HG03457 (cell line): Measurements from ENCODE around the gene GNG13.
A peak's percentile ranks its signal among the peaks of the same experiment; 100 is the strongest.

Experiments used
- ATAC-seq: cut with Tn5 transposase; IDR thresholded peaks from one replicate; pipeline ENCODE4 v1.9.1; 2021; ENCODE audit warnings: moderate number of reproducible peaks; ENCODE audit not compliant: unreplicated experiment

The GNG13 gene

DNA sequence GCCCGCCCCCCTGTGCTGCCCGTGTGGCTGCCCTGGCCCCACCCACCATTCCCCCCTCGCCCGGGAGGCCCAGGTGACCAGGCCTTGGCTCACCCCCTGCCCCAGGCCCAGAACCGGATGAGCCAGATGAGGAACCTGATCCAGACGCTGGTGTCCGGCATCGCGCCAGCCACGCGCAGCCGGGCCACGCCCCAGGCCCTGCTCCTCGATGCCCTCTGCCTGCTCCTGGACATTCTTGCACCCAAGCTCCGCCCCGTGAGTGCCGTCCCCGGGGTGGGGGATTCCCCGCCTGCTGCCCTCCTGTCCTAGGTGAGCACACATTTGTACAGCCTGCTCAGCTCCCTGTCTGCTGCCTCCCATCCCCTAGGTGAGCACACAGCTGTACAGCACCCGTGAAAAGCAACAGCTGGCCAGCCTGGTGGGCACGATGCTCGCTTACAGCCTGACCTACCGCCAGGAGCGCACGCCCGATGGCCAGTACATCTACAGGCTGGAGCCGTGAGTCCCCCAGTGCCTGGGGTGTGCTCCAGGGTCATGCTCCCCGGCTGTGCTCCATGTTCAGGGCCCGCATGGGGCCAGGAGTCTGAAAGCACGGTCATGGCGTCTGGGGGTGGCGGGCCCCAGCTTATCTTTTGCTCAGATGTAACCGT, 4.8 kb downstream of the GNG13 start:
- ATAC-seq = no peak

DNA sequence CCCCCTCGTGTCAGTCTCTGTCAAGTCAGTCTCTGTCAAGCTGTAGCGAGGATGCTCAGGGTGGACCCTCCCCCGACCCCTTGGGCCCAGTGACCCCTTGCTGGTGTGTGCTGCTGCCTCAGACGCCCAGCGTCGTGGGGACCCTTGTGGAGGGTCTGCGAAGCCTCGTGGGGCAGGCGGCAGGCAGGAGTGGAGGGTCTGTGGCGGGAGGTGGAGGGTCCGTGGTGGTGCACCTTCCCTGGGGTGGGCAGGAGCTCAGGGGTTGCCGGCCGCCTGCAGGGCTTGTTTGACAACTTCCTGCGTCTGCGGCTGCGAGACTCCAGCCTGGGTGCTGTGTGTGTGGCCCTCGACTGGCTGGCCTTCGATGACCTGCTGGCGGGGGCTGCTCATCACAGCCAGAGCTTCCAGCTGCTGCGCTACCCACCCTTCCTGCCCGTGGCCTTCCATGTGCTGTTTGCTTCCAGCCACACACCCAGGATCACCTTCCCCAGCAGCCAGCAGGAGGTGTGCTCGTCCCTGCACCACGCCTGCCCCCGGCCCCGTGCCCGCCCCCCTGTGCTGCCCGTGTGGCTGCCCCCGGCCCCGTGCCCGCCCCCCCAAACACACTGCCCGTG, 5.6 kb downstream of the GNG13 start:
- ATAC-seq = no peak

DNA sequence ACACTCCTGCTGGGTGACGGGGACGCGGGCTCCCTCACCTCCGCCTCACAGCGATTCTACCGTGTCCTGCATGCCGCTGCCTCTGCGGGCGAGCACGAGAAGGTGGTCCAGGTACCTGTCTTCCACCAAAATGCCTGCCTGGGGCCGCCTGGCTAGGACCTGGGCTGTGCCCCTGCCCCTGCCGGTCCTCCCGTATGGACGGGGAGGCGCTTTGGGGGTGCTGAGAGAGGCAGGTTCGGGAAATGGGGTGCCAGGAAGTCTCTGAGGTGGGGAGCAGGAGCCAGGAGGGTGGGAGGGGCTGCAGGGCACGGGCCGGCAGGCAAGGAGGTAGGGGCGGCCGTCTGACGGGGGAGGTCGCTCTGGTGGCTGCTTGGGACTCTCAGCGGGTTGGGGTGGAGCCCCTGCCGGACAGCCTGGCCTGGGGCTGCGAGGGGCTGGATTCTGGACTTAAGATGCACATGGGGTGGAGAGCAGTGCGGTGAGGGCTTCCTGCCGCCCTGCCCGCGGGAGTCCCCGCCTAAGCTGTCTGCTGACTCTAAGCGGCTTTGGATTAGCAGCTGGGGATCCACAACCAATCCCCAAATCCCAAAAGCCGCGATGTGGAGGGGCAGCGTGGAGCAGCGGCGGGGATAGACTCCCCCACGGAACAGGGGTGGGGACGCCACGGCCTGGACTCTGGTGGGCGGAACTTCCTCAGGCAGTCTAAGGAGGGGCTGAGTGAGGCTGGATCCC, 6.3 kb downstream of the GNG13 start:
- no peak for ATAC-seq

DNA sequence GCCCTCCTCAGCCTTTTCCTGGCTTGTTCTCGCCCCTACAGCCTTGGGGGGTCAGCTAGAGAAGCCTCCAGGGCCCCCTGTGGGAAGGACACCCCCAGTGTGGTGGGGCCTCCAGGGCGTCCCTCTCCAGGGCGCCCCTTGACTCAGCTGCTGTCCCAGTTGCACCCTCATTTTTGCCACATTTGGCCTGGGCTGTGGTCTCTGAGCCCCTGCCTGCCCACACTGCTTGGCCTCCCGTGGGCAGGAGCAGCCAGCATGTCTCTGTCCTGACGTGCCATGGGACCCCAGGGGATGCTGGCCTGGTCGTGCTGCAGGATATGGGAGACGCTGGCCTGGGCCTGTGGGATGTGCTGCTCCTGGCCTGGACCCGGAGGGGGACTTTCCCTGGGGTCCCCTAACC, 7.1 kb downstream of the GNG13 start:
- ATAC-seq = no peak

DNA sequence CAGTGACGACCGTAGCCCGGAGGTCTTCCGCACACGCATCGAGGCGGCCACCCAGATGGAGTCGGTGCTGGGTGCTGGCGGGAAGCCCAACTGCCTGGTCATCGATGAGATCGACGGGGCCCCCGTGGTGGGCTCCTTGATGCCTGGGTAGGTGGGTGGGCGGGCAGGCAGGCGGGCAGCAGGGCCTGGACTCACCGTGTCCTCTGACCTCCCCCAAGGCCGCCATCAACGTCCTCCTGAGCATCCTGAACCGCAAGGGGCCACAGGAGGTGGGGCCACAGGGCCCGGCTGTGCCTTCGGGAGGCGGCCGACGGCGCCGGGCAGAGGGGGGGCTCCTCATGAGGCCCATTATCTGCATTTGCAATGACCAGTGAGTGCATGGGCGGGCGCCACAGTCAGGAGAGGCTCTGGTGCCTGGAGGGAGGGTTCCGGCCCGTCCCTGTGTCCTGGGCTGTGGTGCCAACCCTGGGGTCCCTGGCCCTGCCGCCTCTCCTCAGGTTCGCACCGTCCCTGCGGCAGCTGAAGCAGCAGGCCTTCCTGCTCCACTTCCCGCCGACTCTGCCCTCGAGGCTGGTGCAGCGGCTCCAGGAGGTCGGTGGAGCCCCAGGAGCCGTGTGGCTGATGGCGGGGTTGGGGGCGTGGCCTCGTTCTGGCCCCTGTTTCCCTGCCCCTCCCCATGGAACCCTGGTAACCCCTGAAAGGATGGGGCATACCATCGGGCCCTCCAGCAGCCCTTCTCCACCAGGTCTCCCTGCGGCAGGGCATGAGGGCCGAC, 8.1 kb downstream of the GNG13 start:
- no peak for ATAC-seq

DNA sequence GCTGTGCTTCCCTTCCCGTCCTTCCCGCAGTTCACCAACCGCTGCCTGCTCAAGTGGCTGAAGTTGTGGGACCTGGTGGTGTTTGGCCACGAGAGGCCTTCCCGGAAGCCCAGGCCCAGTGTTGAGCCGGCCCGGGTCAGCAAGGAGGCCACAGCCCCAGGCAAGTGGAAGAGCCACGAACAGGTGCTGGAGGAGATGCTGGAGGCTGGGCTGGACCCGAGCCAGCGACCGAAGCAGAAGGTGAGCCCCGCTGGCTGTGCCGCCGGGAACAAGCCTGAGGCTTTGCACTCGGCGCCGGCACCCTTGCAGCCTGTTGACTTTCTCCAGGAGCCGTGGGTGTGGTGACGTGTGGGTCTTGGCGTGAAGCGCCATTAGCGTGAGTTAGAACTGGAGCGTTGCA, 9.4 kb downstream of the GNG13 start:
- no peak for ATAC-seq

DNA sequence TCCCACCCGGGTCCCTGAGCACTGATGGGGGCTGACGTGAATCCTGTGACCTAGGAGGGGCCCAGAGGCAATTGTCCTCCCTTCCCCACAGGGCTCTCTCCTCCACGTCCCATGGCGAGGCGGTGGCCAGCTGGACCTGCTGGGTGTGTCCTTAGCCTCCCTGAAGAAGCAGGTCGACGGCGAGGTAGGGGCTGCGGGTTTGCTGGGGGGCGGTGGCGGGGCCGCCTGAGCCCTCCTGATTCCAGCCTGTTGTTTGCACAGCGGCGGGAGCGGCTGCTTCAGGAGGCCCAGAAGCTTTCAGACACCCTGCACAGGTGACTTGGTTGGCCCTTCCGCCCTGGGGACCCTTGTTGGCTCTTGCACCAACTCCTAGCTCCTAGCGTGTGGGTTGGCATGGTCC, 10.4 kb downstream of the GNG13 start:
- ATAC-seq = no peak

DNA sequence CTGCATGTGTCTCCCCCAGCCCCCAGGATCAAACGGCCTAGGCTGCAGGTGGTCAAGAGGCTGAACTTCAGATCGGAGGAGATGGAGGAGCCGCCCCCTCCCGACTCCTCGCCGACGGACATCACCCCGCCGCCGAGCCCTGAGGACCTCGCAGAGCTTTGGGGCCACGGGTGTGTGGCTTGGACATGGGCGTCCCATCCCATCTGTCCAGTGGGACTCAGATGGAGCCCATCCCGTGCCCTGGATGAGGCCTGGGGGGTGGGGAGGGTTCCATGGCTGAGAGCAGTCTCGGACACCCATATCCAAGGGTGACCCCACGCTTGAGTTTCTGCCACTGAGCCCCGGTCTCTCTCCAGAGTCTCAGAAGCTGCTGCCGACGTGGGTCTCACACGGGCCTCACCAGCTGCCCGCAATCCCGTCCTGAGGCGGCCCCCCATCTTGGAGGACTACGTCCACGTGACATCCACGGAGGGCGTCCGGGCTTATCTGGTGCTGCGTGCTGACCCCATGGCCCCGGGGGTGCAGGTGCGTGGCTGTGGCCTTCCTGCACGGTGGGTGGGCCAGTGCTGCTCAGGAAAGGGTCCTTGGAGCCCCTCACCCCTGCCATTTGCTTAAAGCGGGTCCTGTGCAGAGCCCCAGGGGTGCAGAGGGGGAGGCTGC, 11.2 kb downstream of the GNG13 start:
- ATAC-seq = no peak

DNA sequence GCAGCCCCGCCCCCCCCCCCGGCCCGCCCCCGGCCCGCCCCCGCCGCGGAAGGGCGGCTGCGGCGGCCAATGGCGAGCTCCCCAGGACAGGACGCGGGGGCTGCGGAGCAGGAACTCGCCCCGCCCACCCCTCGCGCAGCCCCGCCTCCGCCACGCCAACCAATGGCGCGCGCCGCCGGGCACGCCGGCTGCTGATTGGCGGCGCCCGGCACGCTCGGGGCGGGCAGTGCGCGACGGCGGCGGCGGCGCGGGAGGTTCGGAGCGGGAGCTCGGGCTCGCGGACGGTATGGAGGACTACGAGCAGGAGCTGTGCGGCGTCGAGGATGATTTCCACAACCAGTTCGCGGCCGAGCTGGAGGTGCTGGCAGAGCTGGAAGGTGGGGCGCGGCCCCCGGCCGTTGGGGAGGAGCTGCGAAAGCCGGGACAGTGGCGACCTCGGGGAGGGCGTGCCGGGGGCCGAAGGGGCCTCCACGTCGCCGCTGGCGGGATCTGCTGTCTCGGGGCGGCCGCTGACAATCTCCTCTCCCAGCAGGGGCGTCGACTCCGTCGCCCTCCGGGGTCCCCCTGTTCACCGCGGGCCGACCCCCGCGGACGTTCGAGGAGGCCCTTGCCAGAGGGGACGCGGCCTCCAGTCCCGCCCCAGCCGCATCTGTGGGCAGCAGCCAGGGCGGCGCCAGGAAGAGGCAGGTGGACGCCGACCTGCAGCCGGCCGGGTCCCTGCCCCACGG, 12.0 kb downstream of the GNG13 start, which contains the start of gene CHTF18:
TSS of gene CHTF18 (plus strand) at position 222 of the 728 bp plus-strand sequence. CDS start at position 287, 65 bp downstream.
- ATAC-seq = peak; percentile 49

DNA sequence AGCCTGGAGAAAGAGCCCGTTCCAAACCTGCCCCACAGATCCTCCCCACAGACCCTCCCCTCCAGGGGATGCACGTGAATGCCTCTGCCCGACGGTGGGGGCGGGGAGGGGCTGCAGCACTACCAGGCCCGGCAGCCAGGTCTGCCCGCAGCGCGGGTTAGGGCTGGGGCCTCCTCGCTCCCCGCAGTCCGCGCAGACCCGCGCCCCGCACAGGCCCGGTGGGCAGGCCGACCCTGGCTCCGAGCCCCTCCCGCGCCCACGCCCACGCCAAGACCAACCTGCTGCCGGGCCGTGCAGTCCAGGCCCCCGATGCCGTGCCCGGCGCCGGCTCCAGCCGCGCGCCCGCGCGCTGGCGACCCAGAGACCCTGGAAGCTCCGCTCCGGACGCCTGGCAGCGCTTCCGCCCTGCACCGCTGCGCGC, 12.5 kb downstream of the GNG13 start, which contains the start of gene RPUSD1:
TSS of gene RPUSD1 (minus strand) at position 404 of the 421 bp plus-strand sequence. CDS start 644 bp downstream, outside the sequence.
- peak; percentile 15 for ATAC-seq

DNA sequence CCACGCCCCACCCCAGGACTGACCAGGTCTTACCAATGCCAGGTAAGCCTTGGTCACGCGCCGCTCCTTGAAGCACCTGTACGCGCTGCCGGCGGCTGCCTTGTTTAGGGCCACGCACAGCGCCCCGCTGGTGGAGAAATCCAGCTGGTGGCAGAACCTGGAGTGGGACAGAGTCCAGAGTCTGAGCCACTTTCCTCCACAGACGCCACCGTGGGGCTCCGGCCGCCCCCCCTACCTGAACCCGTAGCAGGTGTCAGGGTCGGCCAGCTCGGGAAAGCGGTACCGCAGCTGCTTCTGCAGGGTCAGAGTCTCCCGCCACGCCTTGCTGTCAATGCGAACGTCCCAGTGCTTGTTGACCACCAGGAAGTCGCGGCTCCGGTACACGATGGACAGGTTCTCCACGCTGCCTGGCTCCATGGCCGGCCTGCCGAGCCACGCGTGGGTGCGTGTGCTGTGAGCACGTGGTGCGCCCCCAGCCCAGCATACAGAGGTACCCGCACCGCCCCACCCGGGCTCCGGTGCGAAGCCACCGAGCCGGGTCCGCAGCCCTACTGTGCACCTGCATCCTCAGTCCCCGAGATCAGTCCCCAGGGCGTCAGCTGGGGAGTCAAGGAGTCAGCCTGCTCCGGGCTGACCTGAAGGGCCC, 13.1 kb downstream of the GNG13 start:
- no peak for ATAC-seq

DNA sequence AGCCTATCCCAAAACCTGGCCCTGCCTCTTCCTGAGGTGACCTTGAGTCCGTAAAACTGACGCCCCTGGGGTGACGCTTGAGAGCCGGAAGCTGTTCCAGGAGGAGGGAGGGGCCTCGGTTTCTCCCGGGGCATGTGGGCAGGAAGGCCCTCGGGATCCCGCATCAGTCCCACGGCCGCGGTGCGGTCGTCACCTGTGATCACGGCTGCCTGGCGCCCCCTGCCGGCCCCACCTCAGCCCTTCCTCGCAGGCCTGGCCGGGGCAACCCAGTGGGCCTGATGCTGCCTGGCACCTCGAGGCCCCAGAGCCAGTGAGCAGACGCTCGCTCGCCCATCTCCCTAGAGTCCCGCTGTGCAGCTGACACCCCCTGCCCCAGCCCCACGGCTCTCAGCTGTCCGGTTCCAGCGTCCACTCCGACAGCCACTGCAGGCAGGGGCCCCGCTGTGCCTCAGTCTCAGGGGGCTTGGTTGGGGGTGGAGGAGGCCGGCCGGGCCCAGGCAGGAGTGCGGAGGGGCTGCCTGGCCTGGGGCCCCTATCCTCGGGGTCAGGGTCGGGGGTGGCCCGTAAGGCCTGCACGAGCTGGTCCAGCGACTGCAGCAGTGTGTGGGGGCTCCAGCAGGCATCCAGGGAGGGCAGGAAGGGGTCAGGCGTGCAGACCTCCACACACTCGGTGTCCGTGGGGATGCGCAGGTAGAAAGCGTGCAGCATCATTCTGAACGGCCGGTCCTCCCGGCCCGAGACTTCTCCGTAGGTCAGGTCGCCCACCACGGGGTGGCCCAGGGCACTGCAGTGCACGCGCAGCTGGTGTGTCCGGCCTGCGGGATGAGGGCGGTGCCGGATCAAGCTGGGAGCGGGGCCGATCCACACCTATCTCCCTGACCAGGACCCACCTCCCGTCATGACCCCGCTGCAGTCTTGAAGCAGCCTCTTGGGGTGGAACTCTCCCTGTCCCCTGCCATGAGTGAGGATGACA, 14.7 kb downstream of the GNG13 start:
- ATAC-seq = no peak

DNA sequence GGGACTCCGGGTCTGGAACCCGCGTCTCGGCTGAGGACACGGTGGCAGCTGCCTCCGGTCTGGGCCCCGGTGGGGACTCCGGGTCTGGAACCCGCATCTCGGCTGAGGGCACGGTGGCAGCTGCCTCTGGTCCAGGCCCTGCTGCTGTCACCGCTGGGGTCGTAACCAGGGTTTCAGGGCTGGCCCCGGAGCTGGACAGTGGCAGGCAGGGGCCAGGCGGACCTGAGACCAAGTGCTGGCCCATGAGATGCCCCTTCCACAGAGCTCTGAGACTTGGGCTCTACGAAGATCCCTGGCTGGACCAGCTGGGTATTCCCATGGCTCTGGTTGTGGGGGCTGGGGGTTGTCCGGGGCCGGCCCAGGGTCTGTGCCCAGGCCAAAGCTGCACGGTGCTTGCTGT, 16.1 kb downstream of the GNG13 start:
- ATAC-seq = no peak

DNA sequence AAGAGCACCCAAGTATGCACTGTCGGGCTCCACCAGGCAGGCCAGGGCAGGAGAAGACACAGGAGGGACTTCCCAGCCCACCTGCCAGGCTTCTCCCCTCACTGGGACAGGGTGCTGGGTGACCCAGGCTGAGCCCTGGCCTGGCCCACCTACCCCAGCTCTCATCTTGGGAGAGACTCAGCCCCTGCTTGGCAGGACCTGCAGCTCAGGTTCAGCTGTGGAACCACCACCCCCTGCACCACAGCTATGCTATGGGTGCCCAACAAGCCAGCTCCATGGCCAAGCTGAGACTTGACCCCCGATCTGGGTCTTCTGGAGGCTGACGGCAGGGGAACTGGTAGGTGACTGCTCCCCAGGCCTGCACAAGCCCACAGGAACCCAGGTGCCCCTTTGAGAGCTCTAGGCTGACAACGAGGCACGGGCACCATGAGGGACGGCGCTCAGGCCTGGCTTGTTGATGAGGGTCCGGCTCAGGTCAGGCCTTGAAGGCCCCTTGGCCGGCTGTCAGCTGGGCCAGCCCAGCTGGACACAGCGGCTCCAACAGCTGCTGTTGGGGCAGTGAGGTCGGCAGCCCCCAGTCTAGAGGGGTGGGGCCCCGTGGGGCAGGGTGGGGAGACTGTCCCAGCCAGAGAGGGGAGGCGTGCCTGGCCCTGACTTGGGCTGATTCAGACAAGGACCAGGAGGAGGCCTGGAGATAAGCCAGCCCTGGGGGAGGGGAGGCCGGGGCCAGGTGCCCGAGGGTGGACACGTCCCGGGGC, 17.0 kb downstream of the GNG13 start:
- ATAC-seq = no peak

DNA sequence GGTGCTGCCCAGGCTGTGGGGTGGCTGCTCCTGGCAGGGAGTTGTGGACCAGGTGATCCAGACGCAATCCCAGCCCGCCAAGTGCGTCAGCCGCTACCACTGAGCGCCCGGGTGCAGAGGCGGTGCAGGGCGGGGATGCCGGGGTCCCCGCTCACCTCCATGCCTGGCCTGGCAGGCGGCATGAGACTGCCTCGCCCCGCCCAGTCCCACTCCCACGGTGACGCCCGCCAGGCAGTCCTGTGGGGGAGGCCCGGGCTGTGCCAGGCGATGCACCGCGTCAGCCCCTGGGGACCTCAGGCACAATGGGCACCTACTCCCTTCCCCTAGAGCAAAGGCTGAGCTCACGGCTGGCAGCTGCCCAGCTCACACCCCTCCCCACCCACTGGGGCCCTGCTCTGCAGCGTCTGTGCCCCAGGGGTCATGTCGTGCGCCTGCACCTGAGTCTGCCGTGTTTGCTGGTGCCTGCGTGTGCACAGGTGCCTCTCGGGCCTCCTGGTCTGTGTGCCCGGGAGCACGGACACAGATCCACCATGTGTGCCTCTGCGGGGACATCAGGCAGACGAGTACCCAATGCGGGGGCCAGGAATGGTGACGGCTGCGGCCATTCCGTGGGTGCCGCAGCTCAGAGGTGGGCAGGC, 17.6 kb downstream of the GNG13 start:
- ATAC-seq = no peak

DNA sequence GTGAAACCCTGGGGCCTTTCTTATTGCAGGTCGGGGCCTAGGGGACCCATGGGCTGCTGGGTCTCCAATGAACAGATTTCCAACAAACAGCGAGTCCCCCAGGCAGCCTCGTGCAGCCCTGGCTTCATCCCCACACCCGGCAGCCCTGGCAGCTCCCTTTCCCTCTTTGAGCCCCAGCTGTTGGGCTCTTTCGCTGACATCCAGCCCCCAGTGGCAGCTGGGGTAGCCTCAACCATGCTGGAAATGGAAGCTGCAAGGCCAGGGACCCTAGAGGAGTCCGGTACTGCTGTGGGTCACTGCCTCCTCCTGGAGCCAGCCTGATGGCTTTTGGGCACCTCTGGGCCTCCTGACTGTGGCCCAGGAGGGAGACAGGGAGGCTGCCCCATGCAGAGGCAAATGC, 18.3 kb downstream of the GNG13 start:
- ATAC-seq = no peak

DNA sequence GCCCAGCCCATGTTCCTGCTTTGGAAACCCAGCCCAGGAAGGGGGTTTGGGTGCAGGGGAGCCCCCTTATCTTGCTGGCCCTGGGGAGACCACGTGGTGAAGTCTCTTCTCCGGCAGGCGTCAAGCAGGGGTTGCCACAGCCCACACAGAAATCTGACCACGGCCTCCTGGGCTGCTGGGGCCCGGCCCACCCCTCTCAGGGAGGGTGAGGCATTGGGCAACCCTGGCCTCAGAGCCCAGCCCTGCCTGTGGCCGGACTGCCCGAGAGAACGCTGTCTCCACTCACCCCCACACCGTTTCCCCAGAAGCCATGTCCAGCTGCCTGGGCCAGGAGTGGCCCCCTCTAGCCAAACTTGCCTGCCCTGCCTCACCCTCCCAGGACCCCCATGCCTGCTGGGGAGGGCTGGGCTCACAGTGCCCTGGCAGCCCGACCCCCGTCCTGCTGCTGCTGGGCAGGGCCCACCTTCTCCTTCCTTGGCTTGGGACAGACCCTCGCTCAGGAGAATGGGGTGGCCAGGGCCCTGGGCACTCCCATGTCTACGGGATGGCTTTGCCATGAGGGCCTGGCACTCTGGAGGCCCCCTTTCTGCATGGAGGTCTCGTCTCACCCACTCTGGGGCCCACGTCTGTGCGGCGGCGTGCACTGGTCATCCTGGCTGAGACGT, 19.1 kb downstream of the GNG13 start:
- no peak for ATAC-seq
